Gastrocnemius medialis (tissue), 4 donors: Measurements from ENCODE around the gene WFDC10B. TPM values are rescaled to one million over a fixed set of nuclear protein-coding genes. Genes with fewer than 3 reads are reported as not detected.

ENCODE experiments used
- ATAC-seq, 2 donors: fragments of 150-250 bp; one replicate each; pipeline ENCODE4 v1.9.1; 2016
- DNase-seq, 2 donors: peaks; one replicate each; pipeline ENCODE4 v3.0.0-alpha.2; 2019
- H3K27ac ChIP-seq, 4 donors: fragments of 200-600 bp; sonication (generic); 1 replicate in 1 of 4; 2 replicates in 3 of 4; pipeline ENCODE4 v1.5.1; 2016 to 2018; ENCODE audit warnings: mild to moderate bottlenecking in 2 of 4, moderate library complexity in 1 of 4
- H3K27me3 ChIP-seq, 3 donors: fragments of 200-600 bp; sonication (generic) in 2 of 3; 1 replicate in 1 of 3; 2 replicates in 2 of 3; pipeline versions ENCODE4 v1.5.1 to v1.6.0; 2016 to 2019; ENCODE audit warnings: mild to moderate bottlenecking in 1 of 3, moderate library complexity in 1 of 3
- H3K36me3 ChIP-seq, 2 donors: fragments of 200-600 bp; sonication (generic) in 1 of 2; one replicate each; pipeline ENCODE4 v1.5.1; 2017 to 2018
- H3K4me1 ChIP-seq, 2 donors: fragments of 200-600 bp; sonication (generic) in 1 of 2; one replicate each; pipeline ENCODE4 v1.5.1; 2016 to 2017; ENCODE audit warnings: mild to moderate bottlenecking in 2 of 2
- H3K4me3 ChIP-seq, 4 donors: fragments of 200-600 bp; sonication (generic) in 3 of 4; 1 replicate in 1 of 4; 2 replicates in 3 of 4; pipeline ENCODE4 v1.5.1; 2016 to 2019; ENCODE audit warnings: mild to moderate bottlenecking in 2 of 4
- H3K9me3 ChIP-seq, 3 donors: fragments of 200-600 bp; sonication (generic) in 2 of 3; 1 replicate in 1 of 3; 2 replicates in 2 of 3; pipeline ENCODE4 v1.5.1; 2016 to 2019
- POLR2A ChIP-seq, 2 donors: fragments of 450-650 bp; IDR thresholded peaks; one replicate each; pipeline ENCODE4 v1.6.1; 2017; ENCODE audit warnings: antibody characterized with exemption in 2 of 2, mild to moderate bottlenecking in 2 of 2, moderate library complexity in 2 of 2
- in situ Hi-C, 4 donors: fragments of 200-750 bp; cut with MboI; loops; one replicate each; pipeline versions ENCODE4 v1.15.0 to v1.8.0; 2017; ENCODE audit warnings: low sequenced_read_pairs in 4 of 4
- intact Hi-C: fragments of 100-400 bp; cut with DNase I; formaldehyde crosslinking; loops from one replicate; pipeline ENCODE4 v1.15.1; 2023; ENCODE audit warnings: low total_unique reads
- total RNA-seq, 4 donors: library from RNA; depleted of rRNA; stranded (reverse); fragments of >200 nt; gene quantifications; one replicate each; pipeline versions ENCODE4 v1.1.0 to v1.2.3, GENCODE V29; 2016
- TF ChIP-seq, protein P1 (sequence below), 5 experiments: fragments of 450-650 bp in 3 of 5; fragments of 200-600 bp in 2 of 5; sonication (generic) in 2 of 5; IDR thresholded peaks in 4 of 5; conservative IDR thresholded peaks in 1 of 5; 1 replicate in 4 of 5; 2 replicates in 1 of 5; pipeline ENCODE4 v1.5.1; 2016 to 2019; ENCODE audit warnings: antibody characterized with exemption in 5 of 5, mild to moderate bottlenecking in 3 of 5, moderate library complexity in 3 of 5

Gene WFDC10B
- not detected for total RNA-seq

- in situ Hi-C loops (loop anchor here in 2 of 4 donors (25.0 kb wide), 1 partner anchor 93 kb away; no protein-coding TSS in a partner anchor), intact Hi-C loops (no loop called here)
- ATAC-seq = no peak
- DNase-seq = no peak
- H3K36me3 ChIP-seq = no peaks in the 10 kb centered on the region
- no peak within 1 kb of the TSS for H3K4me3 ChIP-seq
- H3K27ac ChIP-seq = no peak within 1 kb of the TSS
- no peak for TF ChIP-seq POLR2A (IDR thresholded peaks at IDR 0.05)
- TF ChIP-seq, protein P1, sequence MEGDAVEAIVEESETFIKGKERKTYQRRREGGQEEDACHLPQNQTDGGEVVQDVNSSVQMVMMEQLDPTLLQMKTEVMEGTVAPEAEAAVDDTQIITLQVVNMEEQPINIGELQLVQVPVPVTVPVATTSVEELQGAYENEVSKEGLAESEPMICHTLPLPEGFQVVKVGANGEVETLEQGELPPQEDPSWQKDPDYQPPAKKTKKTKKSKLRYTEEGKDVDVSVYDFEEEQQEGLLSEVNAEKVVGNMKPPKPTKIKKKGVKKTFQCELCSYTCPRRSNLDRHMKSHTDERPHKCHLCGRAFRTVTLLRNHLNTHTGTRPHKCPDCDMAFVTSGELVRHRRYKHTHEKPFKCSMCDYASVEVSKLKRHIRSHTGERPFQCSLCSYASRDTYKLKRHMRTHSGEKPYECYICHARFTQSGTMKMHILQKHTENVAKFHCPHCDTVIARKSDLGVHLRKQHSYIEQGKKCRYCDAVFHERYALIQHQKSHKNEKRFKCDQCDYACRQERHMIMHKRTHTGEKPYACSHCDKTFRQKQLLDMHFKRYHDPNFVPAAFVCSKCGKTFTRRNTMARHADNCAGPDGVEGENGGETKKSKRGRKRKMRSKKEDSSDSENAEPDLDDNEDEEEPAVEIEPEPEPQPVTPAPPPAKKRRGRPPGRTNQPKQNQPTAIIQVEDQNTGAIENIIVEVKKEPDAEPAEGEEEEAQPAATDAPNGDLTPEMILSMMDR (IDR thresholded peaks at IDR 0.05 in 4 of 5, conservative IDR thresholded peaks at IDR 0.05 in 1 of 5) = no peak
- H3K27me3 ChIP-seq = no peaks in the 10 kb centered on the region
- H3K9me3 ChIP-seq = no peaks in the 10 kb centered on the region
- H3K4me1 ChIP-seq = no peaks in the 10 kb centered on the region
These were observed at the start of gene WFDC10B for GRCh38 chr20:45704969-45705637. TSS of gene WFDC10B (minus strand) at chr20:45705019. CDS start at chr20:45685992, 19,027 bp downstream.

GRCh38 chr20:45752746-45753145 lies 47.9 kb upstream of the WFDC10B start:
- DNase-seq (no peak), ATAC-seq (no peak)
- Histone ChIP-seq H3K27ac (no peak overlapping the region), H3K36me3 (no peaks in the 10 kb centered on the region), H3K27me3 (no peaks in the 10 kb centered on the region), H3K4me1 (no peaks in the 10 kb centered on the region), H3K4me3 (no peak overlapping the region), H3K9me3 (peaks cover 0 to 9% (median 0%) of the 10 kb centered on the region in 3 donors)
- intact Hi-C loops = no loop called here
- in situ Hi-C loops = loop anchor here in 2 of 4 donors (25.0 kb wide), 3 partner anchors 215 to 740 kb away; partner anchors contain the start of genes EPPIN (in 1 of the 2) and WFDC6 (in 1 of the 2)
- TF ChIP-seq POLR2A (IDR thresholded peaks at IDR 0.05) = no peak
- TF ChIP-seq, protein P1 (IDR thresholded peaks at IDR 0.05 in 4 of 5, conservative IDR thresholded peaks at IDR 0.05 in 1 of 5) = no peak

DNA sequence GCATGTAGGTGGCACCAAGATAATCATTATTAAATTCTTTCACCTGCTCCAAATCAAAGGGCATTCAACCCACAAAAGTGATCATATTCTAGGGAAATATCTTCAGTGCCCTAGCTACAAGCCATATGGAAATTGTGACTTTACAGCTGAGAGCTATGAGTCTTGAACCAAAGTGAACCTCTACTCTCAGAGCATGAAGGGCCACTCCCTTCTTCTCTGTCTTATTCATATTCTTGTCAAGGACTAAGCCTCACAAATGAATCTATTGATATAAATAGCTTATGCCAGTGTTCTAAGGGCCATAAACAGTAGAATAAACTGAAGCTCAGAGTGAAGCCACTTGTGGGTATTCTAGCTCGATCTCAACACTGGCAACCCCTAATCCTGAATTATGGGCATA lies 46.9 kb upstream of the WFDC10B start:
- intact Hi-C loops (no loop called here), in situ Hi-C loops (loop anchor here in 2 of 4 donors (25.0 kb wide), 3 partner anchors 214 to 739 kb away; partner anchors contain the start of genes EPPIN (in 1 of the 2) and WFDC6 (in 1 of the 2))
- ATAC-seq (no peak), DNase-seq (no peak)
- Histone ChIP-seq H3K27me3 (no peaks in the 10 kb centered on the region), H3K4me1 (no peaks in the 10 kb centered on the region), H3K4me3 (no peak overlapping the region), H3K27ac (no peak overlapping the region), H3K9me3 (peaks cover 0 to 9% (median 0%) of the 10 kb centered on the region in 3 donors), H3K36me3 (no peaks in the 10 kb centered on the region)
- no peak for TF ChIP-seq POLR2A (IDR thresholded peaks at IDR 0.05)
- TF ChIP-seq, protein P1 (IDR thresholded peaks at IDR 0.05 in 4 of 5, conservative IDR thresholded peaks at IDR 0.05 in 1 of 5) = no peak

DNA sequence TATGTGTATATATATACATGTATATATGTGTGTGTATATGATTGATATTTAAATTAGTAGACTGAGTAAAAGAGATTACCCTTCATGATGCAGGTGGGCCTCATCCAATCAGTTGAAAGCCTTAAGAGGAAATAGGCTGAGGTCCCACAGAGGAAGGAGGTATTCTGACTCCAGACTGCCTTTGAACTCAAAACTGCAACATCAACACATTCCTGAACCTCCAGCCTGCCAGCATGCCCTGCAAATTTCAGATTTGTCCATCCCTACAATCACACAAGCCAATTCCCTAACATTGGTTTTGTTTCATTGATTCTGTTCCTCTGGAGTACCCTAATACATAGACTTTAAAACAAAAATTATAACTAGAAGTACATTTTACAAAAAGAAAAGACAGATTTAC lies 40.2 kb upstream of the WFDC10B start:
- TF ChIP-seq, protein P1 (IDR thresholded peaks at IDR 0.05 in 4 of 5, conservative IDR thresholded peaks at IDR 0.05 in 1 of 5) = no peak

More for the DNA sequence above, 40.2 kb upstream of the WFDC10B start:
- intact Hi-C loops = no loop called here
- Histone ChIP-seq H3K4me3 (no peak overlapping the region), H3K27ac (no peak overlapping the region), H3K4me1 (no peaks in the 10 kb centered on the region), H3K9me3 (no peaks in the 10 kb centered on the region), H3K27me3 (no peaks in the 10 kb centered on the region), H3K36me3 (no peaks in the 10 kb centered on the region)
- in situ Hi-C loops = no loop called here
- DNase-seq (no peak), ATAC-seq (no peak)
